Lower leg skin (tissue), 4 donors: ENCODE measurements around the gene ZNF850. TPM values are rescaled to one million over a fixed set of nuclear protein-coding genes. Genes with fewer than 3 reads are reported as not detected.
"Not testable (repeated sequence)": the region's sequence is repeated elsewhere in the genome, so short reads cannot be mapped to it uniquely, and the experiment has no call there.

Experiments used
- DNase-seq, 2 donors: peaks; one replicate each; pipeline ENCODE4 v3.0.0-alpha.2; 2019; ENCODE audit warnings: low spot score in 2 of 2
- H3K4me3 ChIP-seq: fragments of 200-600 bp; sonication (generic); 2 replicates; pipeline ENCODE4 v1.5.1; 2017; ENCODE audit warnings: mild to moderate bottlenecking, low read depth; ENCODE audit not compliant: poor library complexity, severe bottlenecking
- POLR2A ChIP-seq, 2 donors: fragments of 450-650 bp; IDR thresholded peaks; one replicate each; pipeline ENCODE4 v1.6.1; 2016 to 2017; ENCODE audit warnings: antibody characterized with exemption in 2 of 2, mild to moderate bottlenecking in 1 of 2, moderate library complexity in 1 of 2
- WGBS, 2 donors: methylation state at CpG; one replicate each; pipeline ENCODE4 v1.1.5; 2018; 5-methylcytosine and 5-hydroxymethylcytosine counted together
- intact Hi-C: fragments of 100-400 bp; cut with DNase I; formaldehyde crosslinking; loops from one replicate; pipeline ENCODE4 v1.15.0; 2023; ENCODE audit warnings: low total_unique reads
- total RNA-seq, 4 donors: library from RNA; depleted of rRNA; stranded (reverse); fragments of >200 nt; gene quantifications; one replicate each; pipeline ENCODE4 v1.1.0, GENCODE V29; 2016
- TF ChIP-seq, protein P1 (sequence below), 3 donors: fragments of 450-650 bp; IDR thresholded peaks; one replicate each; pipeline ENCODE4 v1.5.1; 2016; ENCODE audit warnings: antibody characterized with exemption in 3 of 3, mild to moderate bottlenecking in 3 of 3, moderate library complexity in 2 of 3

Gene ZNF850
- total RNA-seq, 4 donors from 2014 or later, result 1.0 to 2.2 (median 1.5) TPM

DNA sequence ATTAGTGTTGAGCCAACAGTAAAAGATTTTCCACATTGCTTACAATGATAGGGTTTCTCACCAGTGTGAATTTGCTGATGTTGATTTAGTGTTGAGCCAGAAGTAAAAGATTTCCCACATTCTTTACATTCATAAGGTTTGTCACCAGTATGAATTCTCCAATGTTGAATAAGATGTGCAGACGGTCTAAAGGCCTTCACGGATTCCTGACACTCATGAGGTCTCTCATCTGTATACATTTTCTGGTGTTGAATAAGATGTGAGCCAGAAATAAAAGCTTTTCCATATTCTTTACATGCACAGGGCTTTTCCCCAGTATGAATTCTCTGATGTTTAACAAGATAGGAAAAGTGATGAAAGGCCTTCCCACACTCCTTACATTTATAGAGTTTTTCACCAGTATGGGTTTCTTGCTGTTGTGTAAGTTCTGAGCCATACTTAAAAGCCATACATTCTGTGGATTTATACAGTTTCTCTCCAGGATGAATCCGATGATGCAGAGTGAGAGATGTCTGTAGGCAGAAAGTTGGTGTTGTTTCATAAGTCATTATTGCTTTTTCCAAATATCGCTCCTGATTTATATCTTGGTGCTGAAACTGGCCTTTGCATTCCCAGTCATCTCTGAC, 22.4 kb downstream of the ZNF850 start:
- no peak for DNase-seq
- WGBS, 2 donors, result 98% methylated on average over 4 of the region's 4 CpGs
- no peak overlapping the region for H3K4me3 ChIP-seq
- TF ChIP-seq, protein P1, sequence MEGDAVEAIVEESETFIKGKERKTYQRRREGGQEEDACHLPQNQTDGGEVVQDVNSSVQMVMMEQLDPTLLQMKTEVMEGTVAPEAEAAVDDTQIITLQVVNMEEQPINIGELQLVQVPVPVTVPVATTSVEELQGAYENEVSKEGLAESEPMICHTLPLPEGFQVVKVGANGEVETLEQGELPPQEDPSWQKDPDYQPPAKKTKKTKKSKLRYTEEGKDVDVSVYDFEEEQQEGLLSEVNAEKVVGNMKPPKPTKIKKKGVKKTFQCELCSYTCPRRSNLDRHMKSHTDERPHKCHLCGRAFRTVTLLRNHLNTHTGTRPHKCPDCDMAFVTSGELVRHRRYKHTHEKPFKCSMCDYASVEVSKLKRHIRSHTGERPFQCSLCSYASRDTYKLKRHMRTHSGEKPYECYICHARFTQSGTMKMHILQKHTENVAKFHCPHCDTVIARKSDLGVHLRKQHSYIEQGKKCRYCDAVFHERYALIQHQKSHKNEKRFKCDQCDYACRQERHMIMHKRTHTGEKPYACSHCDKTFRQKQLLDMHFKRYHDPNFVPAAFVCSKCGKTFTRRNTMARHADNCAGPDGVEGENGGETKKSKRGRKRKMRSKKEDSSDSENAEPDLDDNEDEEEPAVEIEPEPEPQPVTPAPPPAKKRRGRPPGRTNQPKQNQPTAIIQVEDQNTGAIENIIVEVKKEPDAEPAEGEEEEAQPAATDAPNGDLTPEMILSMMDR (IDR thresholded peaks at IDR 0.05), result no peak
- no peak for TF ChIP-seq POLR2A (IDR thresholded peaks at IDR 0.05)
- intact Hi-C loops, result no loop called here

- DNase-seq, H3K4me3 ChIP-seq, intact Hi-C loops: not testable (repeated sequence)
- 93 to 96% methylated on average over 8 of the region's 8 CpGs for WGBS, 2 donors
These were observed 23.0 kb downstream of the ZNF850 start for GRCh38 chr19:36749613-36750012.

DNA sequence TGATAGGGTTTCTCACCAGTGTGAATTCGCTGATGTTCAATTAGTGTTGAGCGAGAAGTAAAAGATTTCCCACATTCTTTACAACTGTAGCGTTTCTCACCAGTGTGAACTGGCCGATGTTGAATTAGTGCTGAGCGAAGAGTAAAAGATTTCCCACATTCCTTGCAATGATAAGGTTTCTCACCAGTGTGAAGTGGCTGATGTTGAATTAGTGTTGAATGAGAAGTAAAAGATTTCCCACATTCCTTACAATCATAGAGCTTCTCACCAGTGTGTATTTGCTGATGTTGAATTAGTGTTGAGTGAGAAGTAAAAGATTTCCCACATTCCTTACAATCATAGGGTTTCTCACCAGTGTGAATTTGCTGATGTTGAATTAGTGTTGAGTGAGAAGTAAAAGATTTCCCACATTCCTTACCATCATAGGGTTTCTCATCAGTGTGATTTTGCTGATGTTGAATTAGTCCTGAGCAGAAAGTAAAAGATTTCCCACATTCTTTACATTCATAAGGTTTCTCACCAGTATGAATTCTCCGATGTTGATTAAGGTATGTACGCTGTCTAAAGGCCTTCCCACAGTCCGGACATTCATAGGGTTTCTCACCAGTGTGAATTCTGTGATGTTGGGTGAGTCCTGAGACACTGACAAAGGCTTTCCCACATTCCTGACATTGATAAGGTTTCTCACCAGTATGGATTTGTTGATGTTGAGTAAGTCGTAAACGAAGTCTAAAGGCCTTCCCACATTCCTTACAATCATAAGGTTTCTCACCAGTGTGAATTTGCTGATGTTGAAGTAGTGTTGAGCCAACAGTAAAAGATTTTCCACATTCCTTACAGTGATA, 24.0 kb downstream of the ZNF850 start:
- WGBS, 2 donors, result 97 to 98% methylated on average over 10 of the region's 10 CpGs
- no peak for TF ChIP-seq POLR2A (IDR thresholded peaks at IDR 0.05)
- TF ChIP-seq, protein P1 (IDR thresholded peaks at IDR 0.05), result no peak
- DNase-seq, result no peak
- intact Hi-C loops, result no loop called here
- H3K4me3 ChIP-seq, result no peak overlapping the region

GRCh38 chr19:36747750-36748149, 24.9 kb downstream of the ZNF850 start:
- TF ChIP-seq POLR2A (IDR thresholded peaks at IDR 0.05), result no peak
- TF ChIP-seq, protein P1 (IDR thresholded peaks at IDR 0.05), result no peak
- no peak for DNase-seq
- no peak overlapping the region for H3K4me3 ChIP-seq
- intact Hi-C loops, result no loop called here
- WGBS, 2 donors, result 96 to 97% methylated on average over 10 of the region's 10 CpGs

GRCh38 chr19:36745870-36746269, 26.7 kb downstream of the ZNF850 start:
- intact Hi-C loops, result no loop called here
- DNase-seq, result no peak

GRCh38 chr19:36736166-36736565, 36.4 kb downstream of the ZNF850 start:
- DNase-seq, intact Hi-C loops, H3K4me3 ChIP-seq: not testable (repeated sequence)
- 45 to 55% methylated on average over 9 of the region's 9 CpGs for WGBS, 2 donors

More at GRCh38 chr19:36745870-36746269, 26.7 kb downstream of the ZNF850 start:
- no peak overlapping the region for H3K4me3 ChIP-seq
- no peak for TF ChIP-seq POLR2A (IDR thresholded peaks at IDR 0.05)
- TF ChIP-seq, protein P1 (IDR thresholded peaks at IDR 0.05), result no peak
- WGBS, 2 donors, result 93 to 95% methylated on average over 4 of the region's 4 CpGs
